ENCODE results near the gene SLC19A3. TPM values are rescaled to one million over a fixed set of nuclear protein-coding genes. Genes with fewer than 3 reads are reported as not detected.
"Not testable (repeated sequence)": the region's sequence is repeated elsewhere in the genome, so short reads cannot be mapped to it uniquely, and the experiment has no call there.

Gene SLC19A3
- not detected in 2 replicates for total RNA-seq (2014; rRNA removed; shearing (Covaris generic))

DNA sequence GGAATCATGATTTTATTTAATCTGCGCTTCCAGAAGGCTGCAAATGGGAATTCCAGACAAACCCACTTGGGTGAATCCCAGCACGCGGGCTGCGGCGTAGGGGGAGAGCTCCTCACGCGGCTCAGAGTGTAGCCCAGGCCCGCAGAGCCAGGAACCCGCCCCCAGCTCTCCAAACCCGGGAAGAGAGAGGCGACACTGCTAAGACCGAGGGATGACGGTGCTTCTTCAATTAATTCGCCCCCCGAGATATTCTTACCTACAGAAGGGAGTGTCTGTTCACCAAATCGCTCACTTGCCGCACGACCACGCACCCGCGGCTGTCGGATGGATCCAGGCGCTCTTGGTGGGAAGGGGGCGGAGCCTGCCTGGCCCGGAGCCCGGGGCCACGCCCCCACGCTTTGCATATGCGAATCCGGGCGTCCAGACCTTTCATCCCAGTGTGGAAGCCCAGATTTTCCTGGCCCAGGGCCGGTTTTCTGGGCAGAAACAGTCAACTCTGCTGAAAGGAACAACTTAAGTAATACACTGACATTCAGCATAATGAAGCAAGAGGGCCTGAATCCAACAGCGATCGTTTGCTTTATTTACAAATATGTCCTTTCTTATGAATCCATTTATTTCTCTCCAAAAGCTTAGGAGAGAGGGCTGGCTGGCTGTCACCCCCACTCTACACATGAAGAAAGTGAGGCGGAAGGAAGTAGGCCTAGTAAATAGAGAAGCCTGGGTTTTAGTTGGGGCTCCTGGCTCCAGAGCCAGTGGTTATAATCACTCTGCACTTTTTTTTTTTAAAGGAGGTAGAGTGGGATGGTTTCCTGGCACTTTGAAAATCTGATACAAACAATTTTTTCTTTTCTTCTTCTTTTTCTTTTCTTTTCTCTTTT is at the start of gene SLC19A3:
TSS of gene SLC19A3 (minus strand) at position 342 of the 881 bp plus-strand sequence. CDS start 15,710 bp downstream, outside the sequence.
- peak; percentile 66 for DNase-seq (ENCODE audit: low read depth)

DNA sequence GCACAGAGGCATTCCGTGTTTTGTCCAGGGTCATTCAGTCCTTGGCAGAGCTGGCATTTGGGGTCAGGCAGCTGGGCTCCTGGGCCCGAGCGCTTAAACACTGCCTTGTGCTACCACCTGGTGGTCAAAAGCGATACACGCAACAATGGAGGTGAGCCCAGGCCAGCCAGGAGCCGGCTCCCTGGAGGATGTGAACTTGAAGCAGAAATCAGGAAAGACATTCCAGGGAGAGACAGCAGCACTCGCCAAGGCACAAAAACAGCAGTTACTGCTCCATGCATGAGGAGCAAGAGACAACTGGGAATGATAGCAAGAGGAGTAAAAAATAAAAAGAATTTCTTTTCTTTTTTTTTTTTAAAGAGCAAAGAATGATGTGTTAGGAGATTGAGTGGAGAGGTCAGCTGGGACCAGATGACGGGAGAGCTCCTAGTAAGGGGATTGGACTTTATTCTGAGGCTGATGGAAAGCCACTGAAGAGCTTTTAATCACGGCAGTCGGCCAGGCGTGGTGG is 48.6 kb upstream of the SLC19A3 start:
- DNase-seq (ENCODE audit: low read depth), result peak; percentile 66

DNA sequence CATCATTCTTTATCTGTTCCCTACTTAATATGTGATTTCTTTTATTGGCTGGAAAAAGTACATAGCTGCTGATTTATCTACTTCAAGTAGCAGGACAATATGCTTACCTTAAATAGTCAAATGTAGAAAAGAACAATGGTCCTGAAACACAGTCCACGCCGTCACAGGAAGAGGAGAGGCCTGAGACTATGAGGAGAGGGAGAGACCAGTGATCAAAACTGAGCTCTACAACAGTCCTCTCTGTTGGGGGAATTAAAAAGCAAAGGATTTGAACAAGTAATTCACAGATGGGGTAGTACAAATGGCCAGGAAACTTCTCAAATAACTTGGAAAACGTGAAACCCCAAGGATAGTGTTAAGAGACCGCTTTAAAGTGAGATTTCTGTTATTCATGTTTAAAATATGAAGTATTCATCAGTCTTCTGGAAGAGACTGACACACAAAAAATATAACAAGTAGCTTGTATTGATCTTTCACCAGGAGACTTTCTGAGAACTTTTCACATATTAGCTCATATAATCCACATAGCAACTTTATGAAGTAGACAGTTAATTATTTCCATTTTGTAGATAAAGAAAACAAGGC is 48.1 kb upstream of the SLC19A3 start:
- no peak for DNase-seq (ENCODE audit: low read depth)

DNA sequence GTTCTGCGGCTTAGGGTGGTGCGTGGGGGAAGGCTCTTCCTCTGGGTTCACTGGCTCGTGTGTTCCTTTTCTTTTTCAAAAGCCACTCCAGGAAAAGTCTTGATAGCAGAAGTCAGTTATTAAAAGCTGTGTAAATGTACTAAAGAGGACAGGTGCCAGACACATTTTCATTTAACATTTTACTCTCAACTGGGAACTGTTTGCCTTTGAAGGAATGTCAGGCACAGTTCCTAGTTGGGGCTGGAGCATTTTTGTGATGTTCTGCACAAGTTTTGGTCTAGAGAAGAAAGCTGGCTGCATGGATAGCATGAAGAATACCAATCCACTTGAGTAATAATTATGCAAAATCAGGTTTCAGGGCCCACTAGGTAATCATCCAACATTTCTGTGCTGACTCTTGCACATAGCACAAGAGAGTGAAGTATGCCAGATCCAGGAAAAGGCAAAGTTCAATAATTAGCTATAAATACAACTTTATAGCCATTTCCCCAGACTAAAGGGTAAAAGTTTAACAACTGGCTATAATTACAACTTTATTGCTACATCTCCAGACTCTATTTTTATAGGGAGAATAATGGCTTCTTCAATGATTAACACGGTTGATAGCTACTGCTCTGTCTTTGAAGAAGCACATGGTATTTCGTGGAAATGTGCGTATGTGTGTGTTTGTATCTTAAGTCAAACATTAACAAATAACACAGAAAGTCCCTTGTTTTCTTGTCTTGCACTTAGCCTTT is 44.1 kb upstream of the SLC19A3 start:
- DNase-seq (ENCODE audit: low read depth), result no peak

DNA sequence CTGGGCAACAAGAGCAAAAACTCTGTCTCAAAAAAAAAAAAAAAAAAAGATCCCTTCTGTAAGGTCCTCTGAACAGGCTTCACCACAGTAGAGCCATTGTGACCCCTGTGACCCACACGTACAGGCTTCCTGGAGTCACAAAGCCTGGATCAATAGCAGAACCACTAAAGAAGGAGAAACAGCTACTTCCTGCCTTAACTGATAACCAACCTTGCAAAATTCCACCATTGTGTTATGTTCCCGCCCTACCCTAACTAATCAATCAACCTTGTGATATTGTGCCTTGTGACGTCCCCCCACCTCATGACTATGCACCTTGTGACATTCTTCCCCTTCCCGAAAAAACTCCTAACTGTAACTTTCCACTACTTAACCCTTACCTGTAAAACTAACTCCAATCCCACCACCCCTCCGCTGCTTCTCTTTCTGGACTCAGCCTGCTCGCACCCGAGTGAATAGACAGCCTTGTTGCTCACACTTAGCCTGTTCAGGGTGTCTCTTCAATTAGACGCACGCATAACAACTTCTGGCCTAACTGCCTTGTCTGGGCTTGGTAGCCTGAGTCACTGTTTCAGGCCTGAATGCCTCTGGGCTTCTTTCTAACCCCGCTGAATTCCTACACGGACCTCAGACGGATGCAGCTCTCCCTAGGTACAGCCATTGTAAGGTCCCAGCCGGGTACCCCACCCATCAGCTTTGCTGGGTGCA is 41.7 kb upstream of the SLC19A3 start:
- peak; percentile 48 for DNase-seq (ENCODE audit: low read depth)

DNA sequence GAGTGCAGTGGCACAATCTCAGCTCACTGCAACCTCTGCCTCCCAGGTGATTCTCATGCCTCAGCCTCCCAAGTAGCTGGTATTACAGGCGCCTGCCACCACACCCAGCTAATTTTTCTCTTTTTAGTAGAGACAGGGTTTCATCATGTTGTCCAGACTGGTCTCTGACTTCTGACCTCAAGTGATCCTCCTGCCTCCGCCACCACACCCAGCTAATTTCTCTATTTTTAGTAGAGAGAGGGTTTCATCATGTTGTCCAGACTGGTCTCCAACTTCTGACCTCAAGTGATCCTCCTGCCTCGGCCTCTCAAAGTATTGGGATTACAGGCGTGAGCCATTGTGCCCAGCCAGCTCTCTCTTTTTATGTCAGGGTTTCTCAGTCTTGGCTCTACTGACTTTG is 38.4 kb upstream of the SLC19A3 start:
- not testable (repeated sequence) for DNase-seq (ENCODE audit: low read depth)

GRCh38 chr2:227748079-227748478 is 30.3 kb upstream of the SLC19A3 start:
- peak; percentile 21 for DNase-seq (ENCODE audit: low read depth)

GRCh38 chr2:227745594-227745993 is 27.8 kb upstream of the SLC19A3 start, which contains the start of gene SCYGR8:
TSS of gene SCYGR8 (plus strand) at chr2:227745894. CDS start at chr2:227745894, 0 bp downstream.
- no peak for DNase-seq (ENCODE audit: low read depth)

GRCh38 chr2:227740705-227741104 is 22.9 kb upstream of the SLC19A3 start:
- DNase-seq (ENCODE audit: low read depth), result peak; percentile 14

DNA sequence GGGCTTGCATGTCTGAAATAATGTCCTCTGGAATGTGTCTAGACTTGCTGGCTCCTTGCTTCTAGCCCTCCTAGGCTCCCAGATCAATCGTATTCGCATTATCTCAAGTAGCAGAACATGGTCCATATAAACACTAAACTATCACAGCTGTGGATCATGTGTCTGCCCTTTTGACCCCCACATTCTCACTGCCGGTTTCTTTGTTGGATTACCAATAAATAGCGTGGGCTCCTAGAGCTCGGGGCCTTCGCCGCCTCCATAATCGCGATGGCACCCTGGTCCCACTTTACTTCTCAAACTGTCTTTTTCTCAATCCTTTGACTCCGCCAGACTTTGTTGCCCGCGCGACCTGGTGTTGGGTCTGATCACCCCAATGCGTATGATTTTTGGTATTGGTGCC is 21.5 kb upstream of the SLC19A3 start:
- DNase-seq (ENCODE audit: low read depth), result no peak

GRCh38 chr2:227728035-227728434 is 10.2 kb upstream of the SLC19A3 start, which contains the start of gene SCYGR7:
TSS of gene SCYGR7 (plus strand) at chr2:227728335. CDS start at chr2:227728335, 0 bp downstream.
- no peak for DNase-seq (ENCODE audit: low read depth)

GRCh38 chr2:227724394-227725039 is 6.7 kb upstream of the SLC19A3 start, which contains the start of gene SCYGR6:
TSS of gene SCYGR6 (minus strand) at chr2:227724757. CDS start at chr2:227724757, 0 bp downstream.
- DNase-seq (ENCODE audit: low read depth), result no peak

DNA sequence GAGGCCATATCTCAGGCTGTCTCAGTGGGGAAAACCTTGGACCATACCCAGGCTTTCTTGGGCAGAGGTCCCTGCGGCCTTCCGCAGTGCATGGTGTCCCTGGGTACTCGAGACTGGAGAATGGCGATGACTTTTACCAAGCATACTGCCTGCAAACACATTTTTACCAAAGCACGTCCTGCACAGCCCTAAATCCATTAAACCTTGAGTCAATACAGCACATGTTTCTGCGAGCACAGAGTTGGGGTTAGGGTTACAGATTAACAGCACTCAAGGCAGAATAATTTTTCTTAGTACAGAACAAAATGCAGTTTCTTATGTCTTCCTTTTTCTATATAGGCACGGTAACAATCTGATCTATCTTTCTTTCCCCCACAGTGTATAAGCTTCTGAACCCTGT is 5.0 kb upstream of the SLC19A3 start:
- not testable (repeated sequence) for DNase-seq (ENCODE audit: low read depth)

DNA sequence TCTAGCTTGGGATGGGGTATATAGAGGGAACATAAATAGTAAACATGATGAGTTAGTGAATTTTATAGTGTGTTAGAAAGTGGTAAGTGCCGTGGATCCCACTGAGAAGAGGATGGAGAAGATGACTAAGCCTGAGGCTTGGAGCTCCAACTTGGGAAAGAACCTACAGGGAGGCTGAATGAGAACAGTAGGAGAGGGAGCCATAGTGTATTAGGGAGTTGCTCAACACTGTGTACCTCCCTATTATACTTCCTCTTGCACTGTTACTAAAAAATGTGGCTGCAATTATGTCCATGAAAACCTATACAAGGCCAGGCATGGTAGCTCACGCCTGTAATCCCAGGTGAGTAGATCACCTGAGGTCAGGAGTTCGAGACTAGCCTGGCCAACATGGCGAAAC is 2.9 kb upstream of the SLC19A3 start:
- no peak for DNase-seq (ENCODE audit: low read depth)

DNA sequence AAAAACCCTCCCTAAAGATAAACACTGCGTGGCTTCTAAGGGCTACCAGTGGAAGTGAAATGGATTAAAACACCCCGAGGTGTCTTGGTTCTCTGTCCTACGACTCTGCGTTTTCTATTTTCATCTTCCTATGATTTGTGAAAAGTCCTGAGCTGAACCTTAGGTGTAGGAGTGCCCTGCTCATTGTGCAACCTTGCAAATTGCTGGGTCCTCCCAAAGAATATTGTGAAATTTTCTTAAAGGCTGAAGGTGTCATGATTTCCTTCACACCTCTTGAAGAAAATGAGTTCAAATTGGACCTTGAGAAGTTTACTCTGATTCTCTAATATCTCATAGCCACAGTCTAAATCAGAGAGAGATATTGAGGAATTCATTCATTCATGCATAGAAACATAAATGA is 1.8 kb upstream of the SLC19A3 start:
- no peak for DNase-seq (ENCODE audit: low read depth)

DNA sequence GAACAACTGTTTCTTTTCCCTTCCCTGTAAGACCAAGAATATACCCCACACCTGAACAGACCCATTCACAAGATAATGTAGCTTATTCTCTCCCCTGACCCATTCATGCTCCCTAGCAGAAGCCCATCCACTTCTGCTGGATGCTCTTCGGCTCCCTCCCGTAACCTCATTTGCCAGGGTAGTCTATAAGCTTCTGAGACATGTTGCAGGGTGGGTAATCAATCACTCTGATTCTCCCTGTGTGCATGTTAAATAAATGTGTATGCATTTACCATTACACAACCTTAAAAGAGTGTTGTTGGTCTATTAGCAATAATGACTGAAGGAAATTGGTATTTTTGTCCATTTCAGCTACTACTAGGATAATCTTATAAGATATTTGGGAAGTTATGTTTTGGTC is 1.3 kb downstream of the SLC19A3 start:
- DNase-seq (ENCODE audit: low read depth), result no peak

GRCh38 chr2:227713291-227713690 is 4.5 kb downstream of the SLC19A3 start:
- DNase-seq (ENCODE audit: low read depth), result no peak

- DNase-seq (ENCODE audit: low read depth), result no peak
Measured at GRCh38 chr2:227710986-227711385, 6.8 kb downstream of the SLC19A3 start.

DNA sequence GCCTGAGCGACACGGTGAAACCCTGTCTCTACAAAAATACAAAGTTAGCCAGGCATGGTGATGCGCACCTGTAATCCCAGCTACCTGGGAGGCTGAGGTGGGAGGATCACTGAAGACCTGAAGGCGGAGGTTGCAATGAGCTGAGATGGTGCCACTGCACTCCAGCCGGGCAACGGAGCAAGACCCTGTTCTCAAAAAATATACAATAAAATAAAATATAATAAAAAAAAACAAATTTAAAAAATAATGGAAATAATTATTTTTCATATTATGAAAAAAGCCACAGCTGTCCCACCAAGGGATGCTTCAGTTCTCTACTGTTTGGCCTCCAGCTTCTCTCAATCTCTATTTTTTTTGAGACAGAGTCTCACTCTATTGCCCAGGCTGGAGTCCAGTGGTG is 10.4 kb downstream of the SLC19A3 start:
- no peak for DNase-seq (ENCODE audit: low read depth)

GRCh38 chr2:227706859-227707258 is 11.0 kb downstream of the SLC19A3 start:
- no peak for DNase-seq (ENCODE audit: low read depth)

- DNase-seq (ENCODE audit: low read depth), result peak; percentile 73
Measured at GRCh38 chr2:227703961-227704360, 13.9 kb downstream of the SLC19A3 start.

All from M059J (cell line).